ENCODE measurements around the gene ACTL6A.

DNA sequence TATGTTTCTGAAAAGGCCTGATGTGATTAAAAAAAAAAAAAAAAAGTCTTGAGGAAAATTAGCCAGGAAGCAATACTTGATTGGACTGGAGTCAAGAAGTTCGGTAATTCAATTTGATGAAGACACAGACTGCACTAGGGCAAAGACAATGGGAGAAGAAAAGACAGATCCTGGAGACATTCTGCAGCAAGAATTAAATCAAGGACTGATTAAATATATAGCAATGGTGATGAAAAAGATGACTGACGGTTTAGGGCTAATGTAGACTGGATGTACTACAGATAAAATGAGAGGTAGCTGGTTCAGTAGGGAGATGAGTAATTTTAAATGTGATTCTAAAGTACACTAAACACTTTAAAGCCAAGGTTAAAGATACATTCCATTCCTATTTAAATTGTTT is 27.9 kb downstream of the ACTL6A start:
- TF ChIP-seq POLR2A (IDR thresholded peaks at IDR 0.05; ENCODE audit: low read depth), result no peak
- no peak for TF ChIP-seq POLR2AphosphoS5 (IDR thresholded peaks at IDR 0.05)
- TF ChIP-seq, protein P1, sequence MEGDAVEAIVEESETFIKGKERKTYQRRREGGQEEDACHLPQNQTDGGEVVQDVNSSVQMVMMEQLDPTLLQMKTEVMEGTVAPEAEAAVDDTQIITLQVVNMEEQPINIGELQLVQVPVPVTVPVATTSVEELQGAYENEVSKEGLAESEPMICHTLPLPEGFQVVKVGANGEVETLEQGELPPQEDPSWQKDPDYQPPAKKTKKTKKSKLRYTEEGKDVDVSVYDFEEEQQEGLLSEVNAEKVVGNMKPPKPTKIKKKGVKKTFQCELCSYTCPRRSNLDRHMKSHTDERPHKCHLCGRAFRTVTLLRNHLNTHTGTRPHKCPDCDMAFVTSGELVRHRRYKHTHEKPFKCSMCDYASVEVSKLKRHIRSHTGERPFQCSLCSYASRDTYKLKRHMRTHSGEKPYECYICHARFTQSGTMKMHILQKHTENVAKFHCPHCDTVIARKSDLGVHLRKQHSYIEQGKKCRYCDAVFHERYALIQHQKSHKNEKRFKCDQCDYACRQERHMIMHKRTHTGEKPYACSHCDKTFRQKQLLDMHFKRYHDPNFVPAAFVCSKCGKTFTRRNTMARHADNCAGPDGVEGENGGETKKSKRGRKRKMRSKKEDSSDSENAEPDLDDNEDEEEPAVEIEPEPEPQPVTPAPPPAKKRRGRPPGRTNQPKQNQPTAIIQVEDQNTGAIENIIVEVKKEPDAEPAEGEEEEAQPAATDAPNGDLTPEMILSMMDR (IDR thresholded peaks at IDR 0.05), result no peak
- no peak for TF ChIP-seq EP300 (IDR thresholded peaks at IDR 0.05)

All from esophagus muscularis mucosa (tissue), 4 donors.